ENCODE results near the gene BTG1.

DNA sequence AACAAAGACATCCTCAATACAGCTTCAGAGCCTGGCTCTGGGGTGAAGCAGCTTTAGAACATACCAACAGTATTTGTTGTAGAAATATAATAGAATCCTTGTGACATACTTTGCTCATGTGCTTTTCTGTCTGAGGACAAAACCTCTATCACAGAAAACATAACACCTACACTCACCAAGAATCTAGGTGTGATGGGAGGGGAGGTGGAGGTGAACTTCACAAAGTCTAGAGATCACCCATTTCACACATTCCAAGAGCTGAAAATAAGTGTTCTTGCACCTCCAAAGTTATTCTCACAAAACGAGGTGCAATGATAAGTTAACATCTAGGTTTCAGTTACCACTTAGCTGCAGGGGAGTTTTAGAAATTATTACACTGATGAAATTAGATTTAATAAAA lies 32.7 kb upstream of the BTG1 start:
- TF ChIP-seq, protein P1, sequence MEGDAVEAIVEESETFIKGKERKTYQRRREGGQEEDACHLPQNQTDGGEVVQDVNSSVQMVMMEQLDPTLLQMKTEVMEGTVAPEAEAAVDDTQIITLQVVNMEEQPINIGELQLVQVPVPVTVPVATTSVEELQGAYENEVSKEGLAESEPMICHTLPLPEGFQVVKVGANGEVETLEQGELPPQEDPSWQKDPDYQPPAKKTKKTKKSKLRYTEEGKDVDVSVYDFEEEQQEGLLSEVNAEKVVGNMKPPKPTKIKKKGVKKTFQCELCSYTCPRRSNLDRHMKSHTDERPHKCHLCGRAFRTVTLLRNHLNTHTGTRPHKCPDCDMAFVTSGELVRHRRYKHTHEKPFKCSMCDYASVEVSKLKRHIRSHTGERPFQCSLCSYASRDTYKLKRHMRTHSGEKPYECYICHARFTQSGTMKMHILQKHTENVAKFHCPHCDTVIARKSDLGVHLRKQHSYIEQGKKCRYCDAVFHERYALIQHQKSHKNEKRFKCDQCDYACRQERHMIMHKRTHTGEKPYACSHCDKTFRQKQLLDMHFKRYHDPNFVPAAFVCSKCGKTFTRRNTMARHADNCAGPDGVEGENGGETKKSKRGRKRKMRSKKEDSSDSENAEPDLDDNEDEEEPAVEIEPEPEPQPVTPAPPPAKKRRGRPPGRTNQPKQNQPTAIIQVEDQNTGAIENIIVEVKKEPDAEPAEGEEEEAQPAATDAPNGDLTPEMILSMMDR (IDR thresholded peaks at IDR 0.05; ENCODE audit: borderline replicate concordance, extremely low read depth, low read length, poor library complexity, severe bottlenecking), result no peak
- no peak for TF ChIP-seq EZH2 (IDR thresholded peaks at IDR 0.05; ENCODE audit: borderline replicate concordance, low read depth, low read length, severe bottlenecking)

Measured in DND-41 (cell line).